Osteoblast (primary cell): Measurements from ENCODE around the gene PAK2. TPM values are rescaled to one million over a fixed set of nuclear protein-coding genes. Genes with fewer than 3 reads are reported as not detected.

Source experiments
- DNase-seq: peaks from one replicate; pipeline ENCODE4 v3.0.0; 2011; ENCODE audit warnings: low spot score, mixed read lengths; ENCODE audit not compliant: insufficient read length; ENCODE audit errors: missing footprints
- H2AFZ ChIP-seq: 2 replicates; pipeline ENCODE4 v1.6.0; 2011; ENCODE audit warnings: mild to moderate bottlenecking, low read length
- H3K27ac ChIP-seq: 2 replicates; pipeline ENCODE4 v1.5.1; 2011; ENCODE audit warnings: mild to moderate bottlenecking, low read depth, low read length, moderate library complexity
- H3K27me3 ChIP-seq: 2 replicates; pipeline ENCODE4 v1.6.0; 2012; ENCODE audit warnings: mild to moderate bottlenecking, control low read depth, inconsistent platforms, low read length, moderate library complexity; ENCODE audit not compliant: insufficient read depth
- H3K36me3 ChIP-seq: 2 replicates; pipeline ENCODE4 v1.5.1; 2011; ENCODE audit warnings: mild to moderate bottlenecking, low read length, control low read depth, moderate library complexity; ENCODE audit not compliant: insufficient read depth
- H3K4me1 ChIP-seq: 2 replicates; pipeline ENCODE4 v1.5.1; 2011; ENCODE audit warnings: mild to moderate bottlenecking, low read length, control low read depth, moderate library complexity; ENCODE audit not compliant: insufficient read depth
- H3K4me2 ChIP-seq: 2 replicates; pipeline ENCODE4 v1.6.0; 2011; ENCODE audit warnings: mild to moderate bottlenecking, low read length; ENCODE audit not compliant: insufficient read depth
- H3K4me3 ChIP-seq: fragments of 200-600 bp; sonication (generic); 3 replicates; pipeline ENCODE4 v1.5.1; 2012; ENCODE audit warnings: mild to moderate bottlenecking, low read length, inconsistent platforms; ENCODE audit not compliant: insufficient read depth
- H3K79me2 ChIP-seq: 2 replicates; pipeline ENCODE4 v1.6.0; 2012; ENCODE audit warnings: mild to moderate bottlenecking, low read length, control low read depth, inconsistent platforms; ENCODE audit not compliant: insufficient read depth
- H3K9me3 ChIP-seq: 2 replicates; pipeline ENCODE4 v1.5.1; 2011; ENCODE audit warnings: low read depth, low read length, control low read depth
- H4K20me1 ChIP-seq: 2 replicates; pipeline ENCODE4 v1.6.0; 2012; ENCODE audit warnings: mild to moderate bottlenecking, low read length, control low read depth; ENCODE audit not compliant: insufficient read depth
- CTCF ChIP-seq: IDR thresholded peaks from 2 replicates; pipeline ENCODE4 v1.5.1; 2011; ENCODE audit warnings: mild to moderate bottlenecking, low read depth, low read length, moderate library complexity; ENCODE audit errors: extremely low read depth
- total RNA-seq: library from RNA; depleted of rRNA; stranded (reverse); fragments of >200 nt; gene quantifications from 2 replicates; pipeline ENCODE4 v1.2.3, GENCODE V29; 2012

PAK2 gene
- 36.6 and 37.4 TPM in 2 replicates for total RNA-seq

- TF ChIP-seq CTCF = no peak
- DNase-seq = peak; percentile 96
- peaks cover 52% of the 10 kb centered on the region for H3K79me2 ChIP-seq
Observed at GRCh38 chr3:196739671-196740480, at the start of gene PAK2. Gene PAK2 (plus strand): TSS chr3:196739857. CDS start chr3:196782647, 42,790 bp downstream.

DNA sequence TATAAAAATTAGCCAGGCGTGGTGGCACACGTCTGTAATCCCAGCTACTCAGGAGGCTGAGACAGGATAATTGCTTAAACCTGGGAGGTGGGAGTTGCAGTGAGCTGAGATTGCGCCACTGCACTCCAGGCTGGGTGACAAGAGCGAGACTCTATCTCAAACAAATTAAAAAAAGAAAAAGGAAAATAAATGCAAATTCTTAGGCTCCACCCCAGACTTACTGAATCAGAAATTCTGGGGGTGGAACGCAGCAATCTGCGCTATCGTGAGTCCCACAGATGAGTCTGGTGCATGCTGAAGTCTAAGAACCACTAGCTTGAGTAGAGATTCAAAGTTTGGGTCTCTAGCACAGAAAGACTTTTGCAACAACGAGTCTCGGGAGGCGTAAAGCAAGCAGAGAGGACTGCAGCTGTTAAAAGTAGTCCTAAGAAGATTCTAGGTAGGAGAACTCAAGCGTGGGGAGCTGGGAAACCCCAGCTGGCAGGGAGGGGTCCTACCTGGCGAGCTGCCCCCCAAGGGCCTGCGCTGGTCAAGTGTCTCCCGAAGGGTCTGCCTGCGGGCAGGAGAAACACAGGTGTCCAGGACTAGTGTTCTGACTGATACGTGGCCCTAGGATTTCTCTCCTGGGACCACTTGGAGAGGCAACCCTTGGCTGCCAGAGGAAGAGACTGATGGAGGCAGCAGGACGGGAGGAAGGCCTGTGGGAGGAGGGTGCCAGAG lies 49.6 kb upstream of the PAK2 start:
- no peak for DNase-seq
- no peak for TF ChIP-seq CTCF
- H3K4me3 ChIP-seq = no peak overlapping the region

More at GRCh38 chr3:196739671-196740480, at the start of gene PAK2:
- H4K20me1 ChIP-seq = peaks cover 26% of the 10 kb centered on the region
- peak within 1 kb of the TSS; percentile 100 for H3K27ac ChIP-seq
- no peaks in the 10 kb centered on the region for H3K36me3 ChIP-seq
- peak within 1 kb of the TSS; percentile 99 for H3K4me3 ChIP-seq
- peak within 1 kb of the TSS; percentile 85 for H3K4me2 ChIP-seq
- H2AFZ ChIP-seq = peak within 1 kb of the TSS; percentile 85
- peaks cover 6% of the 10 kb centered on the region for H3K4me1 ChIP-seq
- H3K9me3 ChIP-seq = no peaks in the 10 kb centered on the region
- H3K27me3 ChIP-seq = no peaks in the 10 kb centered on the region

GRCh38 chr3:196691386-196691785 lies 48.3 kb upstream of the PAK2 start:
- Histone ChIP-seq H3K4me2 (no peak overlapping the region), H3K27ac (no peak overlapping the region), H3K27me3 (peaks cover 5% of the 10 kb centered on the region), H3K9me3 (no peaks in the 10 kb centered on the region), H3K79me2 (no peaks in the 10 kb centered on the region), H2AFZ (no peak overlapping the region), H3K4me3 (no peak overlapping the region), H3K36me3 (no peaks in the 10 kb centered on the region), H3K4me1 (peaks cover 13% of the 10 kb centered on the region), H4K20me1 (no peaks in the 10 kb centered on the region)
- no peak for TF ChIP-seq CTCF
- no peak for DNase-seq

More for the DNA sequence above, 49.6 kb upstream of the PAK2 start:
- H3K79me2 ChIP-seq = no peaks in the 10 kb centered on the region
- H3K27ac ChIP-seq = no peak overlapping the region
- H3K36me3 ChIP-seq = no peaks in the 10 kb centered on the region
- H3K9me3 ChIP-seq = no peaks in the 10 kb centered on the region
- H3K4me2 ChIP-seq = no peak overlapping the region
- no peak overlapping the region for H2AFZ ChIP-seq
- H3K4me1 ChIP-seq = peaks cover 16% of the 10 kb centered on the region
- H3K27me3 ChIP-seq = peaks cover 5% of the 10 kb centered on the region
- no peaks in the 10 kb centered on the region for H4K20me1 ChIP-seq

- Histone ChIP-seq H2AFZ (peak overlapping the region; percentile 35), H3K36me3 (no peaks in the 10 kb centered on the region), H4K20me1 (no peaks in the 10 kb centered on the region), H3K79me2 (no peaks in the 10 kb centered on the region), H3K27me3 (peaks cover 5% of the 10 kb centered on the region), H3K4me3 (no peak overlapping the region), H3K4me1 (no peaks in the 10 kb centered on the region), H3K4me2 (no peak overlapping the region), H3K9me3 (no peaks in the 10 kb centered on the region), H3K27ac (no peak overlapping the region)
- no peak for TF ChIP-seq CTCF
- DNase-seq = peak; percentile 89
Observed at GRCh38 chr3:196694202-196694638, 45.4 kb upstream of the PAK2 start.
